Activated CD4-positive, CD25-positive, alpha-beta regulatory T cell treated with anti-CD3 and anti-CD28 coated beads, Interleukin-2, amount 50 U/mL, for 16 hours (primary cell): ENCODE results near the gene SLC16A7.
"Not testable (repeated sequence)": the region's sequence is repeated elsewhere in the genome, so short reads cannot be mapped to it uniquely, and the experiment has no call there.

Source experiments
- DNase-seq: peaks from one replicate; pipeline ENCODE4 v3.0.0-alpha.2; 2020; ENCODE audit warnings: low read depth, low spot score

Gene SLC16A7, protein sequence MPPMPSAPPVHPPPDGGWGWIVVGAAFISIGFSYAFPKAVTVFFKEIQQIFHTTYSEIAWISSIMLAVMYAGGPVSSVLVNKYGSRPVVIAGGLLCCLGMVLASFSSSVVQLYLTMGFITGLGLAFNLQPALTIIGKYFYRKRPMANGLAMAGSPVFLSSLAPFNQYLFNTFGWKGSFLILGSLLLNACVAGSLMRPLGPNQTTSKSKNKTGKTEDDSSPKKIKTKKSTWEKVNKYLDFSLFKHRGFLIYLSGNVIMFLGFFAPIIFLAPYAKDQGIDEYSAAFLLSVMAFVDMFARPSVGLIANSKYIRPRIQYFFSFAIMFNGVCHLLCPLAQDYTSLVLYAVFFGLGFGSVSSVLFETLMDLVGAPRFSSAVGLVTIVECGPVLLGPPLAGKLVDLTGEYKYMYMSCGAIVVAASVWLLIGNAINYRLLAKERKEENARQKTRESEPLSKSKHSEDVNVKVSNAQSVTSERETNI

DNA sequence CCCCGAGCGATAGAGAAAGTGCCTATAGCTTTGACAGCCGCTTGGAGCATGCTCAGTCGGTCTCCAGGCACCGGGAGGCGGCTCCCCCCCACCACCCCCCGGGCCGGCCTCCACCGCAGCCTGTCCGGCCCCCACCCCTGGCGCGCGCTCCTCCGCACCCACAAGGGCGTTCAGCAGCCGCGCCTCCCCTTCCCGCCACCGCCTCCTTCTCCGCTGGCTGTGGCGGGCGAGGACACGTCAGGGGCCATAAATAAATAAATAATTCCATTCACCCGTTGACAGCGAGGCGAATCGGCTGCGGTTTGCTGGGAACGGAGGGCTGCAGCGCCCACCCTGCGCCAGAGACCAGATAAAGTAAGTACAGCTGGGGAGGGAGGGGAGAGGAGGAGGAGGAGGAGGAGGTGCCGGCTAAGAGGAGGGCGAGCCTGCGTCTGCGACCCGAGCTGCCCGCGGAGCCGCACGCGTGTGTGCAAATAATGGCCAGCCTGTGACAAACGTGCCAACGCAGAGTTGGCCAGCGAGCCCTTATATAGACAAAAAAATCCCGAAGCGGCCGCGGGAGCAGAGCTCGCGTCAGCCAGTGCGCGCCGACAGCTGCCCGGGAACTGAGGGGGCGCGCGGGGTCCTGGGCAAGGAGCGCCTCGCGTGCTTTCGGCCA is at the start of gene SLC16A7:
SLC16A7 (plus strand) TSS at position 147 of the 658 bp plus-strand sequence. CDS start 108,773 bp downstream, outside the sequence.
- peak; percentile 61 for DNase-seq

DNA sequence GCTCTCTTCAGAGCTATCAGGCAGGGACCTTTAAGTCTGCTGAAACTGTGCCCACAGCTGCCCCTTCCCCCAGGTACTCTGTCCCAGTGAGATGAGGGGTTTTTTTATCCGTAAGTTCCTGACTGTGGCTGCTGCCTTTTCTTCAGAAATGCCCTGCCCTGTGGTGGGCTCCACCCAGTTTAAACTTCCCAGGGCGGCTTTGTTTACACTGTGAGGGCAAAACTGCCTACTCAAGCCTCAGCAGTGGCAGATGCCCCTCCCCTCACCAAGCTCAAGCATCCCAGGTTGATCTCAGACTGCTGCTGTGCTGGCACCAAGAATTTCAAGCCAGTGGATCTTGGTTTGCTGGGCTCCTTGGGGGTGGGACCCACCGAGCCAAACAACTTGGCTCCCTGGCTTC is 46.9 kb upstream of the SLC16A7 start:
- DNase-seq: no peak

DNA sequence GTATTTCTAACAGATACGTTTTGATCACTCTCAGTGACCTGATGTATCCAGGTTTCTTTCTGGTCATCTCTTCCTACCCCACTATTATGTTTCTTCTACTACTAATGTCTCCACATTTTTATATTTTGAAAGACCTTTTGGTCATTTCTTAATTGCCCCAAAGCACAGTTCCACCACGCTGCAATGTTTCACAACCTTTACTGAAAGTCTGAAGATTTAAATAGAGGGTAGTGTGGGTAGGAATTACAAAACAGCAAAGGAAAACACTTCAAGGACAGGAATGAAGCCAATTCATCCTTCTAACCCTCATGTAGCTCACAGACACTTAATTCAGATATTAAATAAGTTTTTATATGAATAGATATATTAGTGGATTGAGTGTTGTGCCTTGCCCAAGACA is 36.1 kb upstream of the SLC16A7 start:
- DNase-seq: no peak

DNA sequence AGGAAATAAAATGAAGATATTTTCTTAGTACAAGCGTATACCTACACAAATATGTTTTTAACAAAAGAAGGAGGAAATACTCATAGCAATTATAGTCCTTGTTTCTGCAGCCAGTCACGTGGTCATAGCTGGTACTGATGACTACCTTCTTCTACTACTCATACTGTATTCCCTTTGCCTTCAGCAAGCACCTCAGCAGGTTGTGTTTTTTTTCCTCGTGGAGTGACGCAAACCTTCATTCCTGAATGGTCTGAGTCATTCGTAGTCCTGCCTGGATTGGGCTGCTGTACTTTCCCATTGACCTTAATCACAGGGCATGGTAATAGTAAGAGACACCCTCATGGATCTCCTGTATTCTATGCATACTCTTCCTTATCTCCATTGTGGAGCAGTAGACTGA is 25.7 kb upstream of the SLC16A7 start:
- no peak for DNase-seq

DNA sequence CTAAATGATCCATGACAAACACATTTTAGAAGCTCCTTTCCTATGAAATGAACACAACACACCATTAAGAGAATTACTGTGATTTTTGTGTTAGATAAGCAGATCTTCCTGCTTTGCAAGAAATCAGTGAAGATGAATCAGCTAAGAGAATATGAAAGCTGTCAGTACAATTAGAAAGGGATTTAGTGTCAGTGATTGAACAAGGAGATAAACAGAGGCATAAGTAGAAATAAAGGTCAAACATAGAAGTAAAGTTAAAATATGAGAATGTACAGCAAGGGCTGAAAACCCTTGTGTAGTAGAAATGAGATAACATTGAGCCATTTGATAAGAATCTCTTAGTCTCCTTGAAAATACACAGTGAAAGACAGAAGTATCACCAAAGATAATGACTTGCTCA is 21.4 kb upstream of the SLC16A7 start:
- DNase-seq: no peak

DNA sequence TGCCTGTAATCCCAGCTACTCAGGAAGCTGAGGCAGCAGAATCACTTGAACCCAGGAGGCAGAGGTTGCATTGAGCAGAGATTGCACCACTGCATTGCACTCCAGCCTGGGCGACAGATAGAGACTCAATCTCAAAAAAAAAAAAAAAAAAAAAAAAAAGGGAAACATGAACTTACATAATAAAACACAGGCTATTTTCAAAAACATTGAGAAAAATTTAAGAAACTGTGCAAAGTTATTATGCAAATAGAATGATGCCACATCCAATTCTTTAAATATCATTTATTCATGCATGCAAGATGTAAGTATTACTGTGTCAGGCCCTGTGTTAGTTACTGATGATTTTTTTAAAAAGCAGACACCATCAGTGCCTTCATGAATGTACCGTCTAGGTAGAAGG is 20.0 kb upstream of the SLC16A7 start:
- no peak for DNase-seq

DNA sequence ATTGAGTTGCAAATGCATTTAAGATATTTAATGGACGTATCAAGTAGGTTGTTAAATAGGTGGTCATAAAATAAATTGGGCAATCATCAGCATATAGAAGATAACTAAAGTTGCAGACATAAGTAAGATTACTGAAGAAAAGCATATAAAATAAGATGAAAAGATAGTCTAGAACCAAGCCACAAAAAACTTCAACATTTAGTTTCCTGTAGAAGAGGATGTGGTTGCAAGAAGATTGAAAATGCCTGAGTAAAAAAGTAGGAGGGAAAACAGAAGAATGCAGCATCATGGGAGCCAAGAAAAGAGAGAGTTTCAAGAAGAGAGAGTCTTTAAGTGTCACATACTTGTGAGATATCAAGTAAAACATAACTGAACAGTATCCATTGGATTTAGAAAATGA is 17.6 kb upstream of the SLC16A7 start:
- no peak for DNase-seq

DNA sequence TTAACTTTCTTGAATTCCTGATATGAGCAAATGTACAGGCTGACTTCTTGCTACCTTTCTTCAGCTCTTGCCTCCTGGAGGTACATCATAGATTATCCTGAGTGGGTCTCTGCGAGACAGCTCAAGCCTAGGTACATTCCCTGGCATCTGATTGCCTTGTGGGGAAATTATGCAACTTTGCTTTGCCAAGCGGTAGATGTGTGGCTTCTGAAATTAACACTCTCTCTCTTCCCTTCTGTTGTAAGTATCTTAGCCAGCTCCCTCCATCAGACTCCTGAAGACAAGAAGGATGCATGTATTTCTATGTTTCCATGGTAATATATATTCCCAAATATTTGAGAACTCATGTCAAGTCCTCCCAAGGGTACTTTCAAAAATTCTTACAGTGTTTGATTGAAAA is 16.2 kb upstream of the SLC16A7 start:
- DNase-seq: no peak

DNA sequence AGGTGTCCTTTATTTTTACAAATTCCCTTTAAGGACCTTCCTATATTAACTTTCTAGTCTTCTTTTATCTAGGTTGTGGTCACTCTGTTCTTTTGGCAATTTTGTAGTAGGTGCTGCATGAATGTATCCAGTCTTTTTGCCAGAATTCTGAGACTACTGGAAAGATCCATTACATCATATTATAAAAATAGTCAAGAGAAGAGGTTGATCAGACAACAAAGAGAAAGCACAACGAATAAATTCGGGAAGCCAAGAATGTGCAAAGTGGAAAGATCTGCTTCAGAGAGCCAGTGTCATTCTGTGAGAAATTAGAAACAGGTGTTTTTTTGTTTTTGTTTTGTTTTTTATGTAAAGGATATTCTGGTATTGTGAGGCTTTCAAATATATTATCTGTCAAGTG is 15.8 kb upstream of the SLC16A7 start:
- no peak for DNase-seq

DNA sequence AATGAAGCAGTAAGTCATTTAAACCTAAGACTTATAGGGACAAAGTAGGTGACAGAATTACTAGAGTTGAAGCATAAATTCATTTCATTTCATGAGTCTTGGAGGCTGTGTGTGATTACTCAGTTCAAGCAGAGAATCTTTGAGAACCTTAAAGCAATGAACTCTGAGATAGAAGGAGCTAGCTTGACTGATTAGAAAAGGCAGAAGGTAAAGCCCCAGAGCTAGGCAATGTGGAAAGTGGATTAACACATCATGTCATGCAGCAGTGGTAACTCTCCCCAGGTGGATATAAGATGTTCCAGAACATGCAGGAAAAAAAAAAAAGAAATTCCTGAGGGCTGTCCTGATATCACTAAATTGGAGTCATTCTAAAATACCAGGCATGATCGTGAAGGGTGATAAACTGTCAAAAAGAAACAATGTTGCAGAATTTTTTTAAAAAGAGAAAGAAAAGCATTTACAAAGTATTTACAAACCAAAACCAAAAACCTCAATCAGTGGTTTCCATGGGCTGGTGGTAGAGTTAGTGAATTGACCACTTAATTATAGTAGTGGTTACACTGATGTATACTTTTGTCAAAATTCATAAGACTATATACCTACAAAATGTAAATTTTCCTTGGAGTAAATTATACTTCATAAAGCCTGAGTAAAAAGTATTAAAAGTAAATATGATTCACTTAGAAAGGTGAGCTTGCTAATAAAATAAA is 12.7 kb upstream of the SLC16A7 start:
- DNase-seq: no peak

DNA sequence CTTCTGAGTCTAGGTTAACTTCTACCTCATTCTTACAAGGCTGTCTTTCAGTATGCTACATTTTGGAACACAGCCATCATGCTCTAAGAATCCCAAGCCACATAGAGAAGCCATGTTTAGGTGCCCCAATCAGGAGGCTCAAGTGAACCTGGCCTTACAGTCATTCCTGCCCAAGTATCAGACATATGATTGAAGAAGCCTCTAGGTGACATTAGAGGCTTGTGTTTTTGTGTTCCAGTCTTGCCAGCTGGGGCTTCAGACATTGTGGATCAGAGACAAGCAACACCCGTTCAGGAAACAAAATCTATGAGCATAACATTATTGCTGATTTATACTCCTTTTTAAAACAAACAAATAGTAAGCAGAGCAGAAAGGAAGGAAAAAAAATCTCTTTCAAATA is 8.1 kb upstream of the SLC16A7 start:
- no peak for DNase-seq

DNA sequence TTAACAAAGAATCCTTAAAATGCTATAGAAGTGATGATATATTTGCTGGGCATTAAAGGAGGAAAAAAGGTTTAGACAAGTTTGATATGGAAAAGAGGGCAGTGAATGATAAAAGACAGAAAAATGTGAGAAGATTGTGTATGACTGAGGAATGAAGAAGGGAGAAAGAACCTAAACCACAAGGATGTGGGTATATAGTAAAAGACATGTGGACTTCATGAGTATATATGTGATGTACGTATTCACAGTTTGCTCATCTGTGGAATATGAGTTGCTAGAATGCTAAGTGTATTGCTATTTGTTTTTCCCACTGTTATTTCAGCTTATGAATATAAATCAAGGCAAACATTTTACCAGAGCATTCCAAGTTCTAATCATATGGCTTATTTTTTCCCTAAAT is 2.1 kb upstream of the SLC16A7 start:
- no peak for DNase-seq

DNA sequence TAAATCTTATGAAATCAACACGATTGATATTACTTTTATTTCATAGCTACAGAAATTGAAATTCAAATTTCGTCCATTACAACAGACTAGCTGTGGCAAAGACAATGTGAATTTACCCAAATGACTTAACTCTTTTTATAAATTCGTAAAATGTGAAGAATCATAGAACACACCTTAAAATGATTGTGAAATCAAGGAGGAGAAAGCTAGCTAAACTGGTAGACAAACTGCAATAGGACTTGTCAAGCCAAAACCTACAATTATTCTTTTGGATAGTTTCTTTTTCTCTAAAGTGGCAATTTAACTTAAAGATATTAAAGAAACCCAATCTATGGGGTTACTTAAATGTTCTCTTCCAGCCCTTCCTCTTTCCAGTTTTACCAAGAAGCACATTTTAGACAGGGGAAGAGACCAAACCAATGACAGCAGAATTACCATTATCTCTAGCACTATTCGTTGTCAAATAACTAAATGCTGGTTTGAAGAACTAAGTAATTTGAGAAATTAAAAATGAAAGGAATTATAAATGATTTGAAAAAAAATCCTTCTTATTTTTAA is 807 bp upstream of the SLC16A7 start:
- DNase-seq: no peak

DNA sequence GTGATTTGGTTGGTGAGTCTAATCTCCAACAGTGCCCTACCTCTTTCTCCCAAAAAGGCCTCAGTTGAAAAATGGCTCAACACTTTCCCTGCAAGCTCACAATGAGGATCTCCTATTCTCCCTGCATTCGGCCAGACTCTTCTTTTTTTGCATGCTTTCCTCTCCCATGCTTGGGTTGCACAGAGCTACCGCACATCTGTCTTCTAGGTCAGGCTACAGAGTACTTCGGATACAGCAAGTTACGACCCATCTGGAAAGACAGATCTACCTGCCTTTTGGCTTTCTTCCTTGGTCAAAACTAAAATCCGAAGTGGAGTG is 305 bp upstream of the SLC16A7 start:
- DNase-seq: no peak

DNA sequence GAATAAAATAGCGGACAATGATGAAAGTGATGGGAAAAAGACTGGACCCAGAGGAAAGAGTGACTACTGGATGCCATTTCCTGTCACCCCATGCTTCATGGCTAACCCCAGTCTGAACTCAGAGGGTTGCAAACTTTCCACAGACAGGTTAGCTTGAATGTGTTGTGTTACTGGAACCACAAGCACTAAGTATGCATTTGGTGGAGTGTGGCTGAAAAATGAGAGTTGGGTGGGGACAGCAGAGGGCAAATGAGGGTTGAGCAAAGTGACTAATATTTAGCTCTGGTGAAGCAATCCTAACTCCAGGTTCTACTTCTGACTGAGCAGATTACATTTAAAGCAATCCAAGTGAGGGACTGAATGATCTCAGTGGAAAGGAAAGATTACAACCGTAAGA is 1.6 kb downstream of the SLC16A7 start:
- DNase-seq: peak; percentile 34

DNA sequence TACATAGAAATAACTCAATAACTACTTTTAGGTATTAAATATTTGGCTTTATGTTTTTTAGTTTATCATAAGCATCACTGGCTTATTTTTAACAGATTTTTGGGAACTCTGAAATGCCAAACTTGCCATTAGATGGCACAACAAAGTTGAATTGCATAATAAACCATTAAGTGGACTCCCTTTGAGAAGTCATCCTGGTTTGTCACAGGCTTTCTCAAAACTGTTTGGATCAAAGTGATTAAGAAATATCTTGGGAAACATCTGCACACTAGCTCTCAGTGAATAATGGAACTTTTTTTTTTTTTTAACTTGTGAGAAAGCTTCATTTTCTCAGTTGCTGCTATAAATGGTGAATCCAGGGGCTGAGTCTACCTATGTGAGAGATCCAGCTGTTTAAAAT is 4.3 kb downstream of the SLC16A7 start:
- DNase-seq: no peak

DNA sequence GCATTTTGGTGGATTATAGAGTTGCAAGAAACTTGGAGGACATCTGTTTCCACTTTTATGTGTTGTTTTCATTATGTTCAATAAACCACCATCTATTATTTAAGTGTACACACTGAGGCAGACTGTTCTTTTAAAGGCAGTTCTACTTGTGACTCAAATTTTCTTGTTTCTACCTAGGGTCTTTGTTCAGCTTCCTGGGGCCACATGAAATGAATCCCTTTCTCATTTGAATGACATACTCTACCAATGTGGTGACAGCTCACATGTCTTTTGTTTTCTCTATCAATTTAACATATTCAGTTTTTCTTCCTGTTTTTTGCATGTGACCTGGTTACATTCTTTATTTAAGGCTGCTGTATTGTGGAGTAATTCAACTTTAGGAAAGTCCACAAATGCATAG is 7.9 kb downstream of the SLC16A7 start:
- no peak for DNase-seq

DNA sequence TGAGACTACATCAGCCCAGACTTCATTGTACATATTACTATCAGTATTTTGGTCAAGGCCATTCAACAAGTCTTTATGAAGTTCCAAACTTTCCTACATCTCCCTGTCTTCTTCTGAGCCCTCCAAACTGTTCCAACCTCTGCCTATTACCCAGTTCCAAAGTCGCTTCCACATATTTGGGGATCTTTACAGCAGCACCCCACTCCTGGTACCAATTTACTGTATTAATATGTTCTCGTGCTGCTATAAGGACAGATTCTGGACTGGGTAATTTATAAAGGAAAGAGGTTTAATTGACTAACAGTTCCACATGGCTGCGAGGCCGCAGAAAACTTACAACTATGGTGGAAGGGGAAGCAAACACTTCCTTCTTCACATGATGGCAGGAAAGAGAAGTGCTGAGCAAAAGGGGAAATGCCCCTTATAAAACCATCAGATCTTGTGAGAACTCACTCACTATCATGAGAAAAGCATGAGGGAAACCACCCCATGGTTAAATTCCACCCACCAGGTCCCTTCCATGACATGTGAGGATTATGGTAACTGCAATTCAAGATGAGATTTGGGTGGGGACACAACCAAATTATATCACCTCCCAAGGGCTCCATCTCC is 17.1 kb downstream of the SLC16A7 start:
- not testable (repeated sequence) for DNase-seq

DNA sequence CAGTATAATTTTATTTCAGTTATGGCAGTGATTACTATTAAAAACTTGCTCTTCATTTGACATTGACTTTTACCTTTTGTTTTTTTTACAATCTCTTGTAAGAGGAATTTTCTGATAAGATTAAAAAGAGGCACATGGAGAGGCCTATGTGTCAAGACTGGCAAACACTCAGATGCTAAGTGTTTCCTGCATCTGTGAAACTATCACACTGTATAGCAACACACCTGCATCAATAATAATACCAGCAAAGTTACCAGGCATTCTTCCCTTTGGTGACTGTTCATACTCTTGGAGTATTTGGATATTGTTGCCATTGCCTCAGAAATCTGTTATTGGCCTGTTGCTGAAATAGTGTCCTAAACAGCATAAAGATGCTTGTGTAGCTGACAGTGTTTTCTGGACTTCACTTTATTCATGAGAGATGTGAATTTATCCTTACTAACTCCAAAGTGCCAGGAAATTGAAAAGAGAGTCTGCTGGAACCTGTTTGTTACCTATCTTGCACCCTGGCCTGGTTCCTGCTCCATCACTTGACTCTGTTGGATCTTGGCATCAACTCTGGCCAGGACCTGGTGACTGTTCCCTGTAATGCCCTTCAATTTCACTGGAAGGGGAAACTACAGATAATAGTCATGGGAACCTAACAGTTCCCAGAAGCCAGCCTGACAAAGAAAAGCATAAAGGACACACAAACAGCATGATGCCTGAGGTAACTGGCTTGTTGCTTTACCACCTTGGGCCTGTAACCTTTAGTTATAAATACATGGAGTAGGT is 19.8 kb downstream of the SLC16A7 start:
- DNase-seq: no peak

DNA sequence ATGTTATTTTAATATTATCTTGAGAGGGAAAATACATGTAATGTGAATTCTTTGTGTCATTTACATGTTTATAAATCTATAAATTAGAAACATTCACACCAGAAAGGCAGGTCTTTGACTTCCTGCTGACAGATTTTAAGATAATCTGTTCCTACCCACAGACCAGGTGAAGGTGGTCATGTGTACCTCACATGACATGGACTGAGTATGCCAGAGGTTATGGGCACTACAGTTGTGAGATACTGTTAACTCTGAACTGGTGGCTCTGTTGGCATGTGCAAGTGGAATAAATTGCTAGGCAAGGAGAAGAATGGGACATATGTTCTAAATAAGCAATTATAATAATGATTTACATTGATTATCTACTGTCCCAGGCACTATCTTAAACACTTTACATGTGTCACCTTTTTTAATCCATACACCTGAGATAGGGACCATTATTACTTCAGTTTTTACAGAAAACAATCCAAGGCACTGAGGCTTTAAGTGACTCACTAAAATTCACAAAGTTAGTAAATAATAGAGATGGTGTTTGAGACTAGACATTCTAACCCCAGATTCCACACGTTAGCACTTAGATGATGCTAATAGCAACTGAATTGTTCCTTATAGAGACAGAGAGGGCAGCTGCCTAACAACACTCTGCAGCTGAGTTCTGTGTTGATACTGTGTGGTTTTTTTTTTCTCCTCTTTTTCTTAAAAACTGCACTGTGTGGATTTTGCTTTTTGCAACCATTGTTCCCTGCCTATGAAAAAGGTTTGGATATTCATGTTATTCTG is 23.8 kb downstream of the SLC16A7 start:
- no peak for DNase-seq
